ENCODE data around the gene ZCCHC7. TPM values are rescaled to one million over a fixed set of nuclear protein-coding genes. Genes with fewer than 3 reads are reported as not detected.
A peak's percentile ranks its signal among the peaks of the same experiment; 100 is the strongest.
"Not testable (repeated sequence)": the region's sequence is repeated elsewhere in the genome, so short reads cannot be mapped to it uniquely, and the experiment has no call there.

Gene ZCCHC7
- total RNA-seq, 1 donor from 2014 or later, result 34.2 TPM

GRCh38 chr9:37114442-37114841 lies 5.9 kb upstream of the ZCCHC7 start:
- DNase-seq (ENCODE audit: low spot score); ATAC-seq; intact Hi-C loops (cut with DNase I): not testable (repeated sequence)

DNA sequence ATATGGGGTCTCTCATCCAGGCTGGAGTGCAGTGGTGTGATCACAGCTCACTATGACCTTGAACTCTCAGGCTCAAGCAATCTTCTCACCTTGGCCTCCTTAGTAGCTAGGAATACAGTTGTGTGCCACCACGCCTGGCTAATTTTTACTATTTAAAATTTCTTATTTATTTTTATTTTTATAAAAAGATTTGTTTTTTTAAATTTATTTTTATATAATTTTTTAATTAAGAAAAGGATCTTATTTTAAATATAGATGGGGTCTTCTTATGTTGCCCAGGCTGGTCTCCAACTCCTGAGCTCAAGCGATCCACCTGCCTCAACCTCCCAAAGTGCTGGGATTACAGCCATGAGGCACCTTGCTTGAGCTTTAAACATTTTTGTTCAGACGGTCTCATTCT lies 2.4 kb upstream of the ZCCHC7 start:
- DNase-seq (ENCODE audit: low spot score), result no peak
- intact Hi-C loops (cut with DNase I), result no loop called here
- ATAC-seq, result no peak

GRCh38 chr9:37119360-37119759 lies 1.0 kb upstream of the ZCCHC7 start:
- no peak for DNase-seq (ENCODE audit: low spot score)
- ATAC-seq, result no peak
- intact Hi-C loops (cut with DNase I), result no loop called here

DNA sequence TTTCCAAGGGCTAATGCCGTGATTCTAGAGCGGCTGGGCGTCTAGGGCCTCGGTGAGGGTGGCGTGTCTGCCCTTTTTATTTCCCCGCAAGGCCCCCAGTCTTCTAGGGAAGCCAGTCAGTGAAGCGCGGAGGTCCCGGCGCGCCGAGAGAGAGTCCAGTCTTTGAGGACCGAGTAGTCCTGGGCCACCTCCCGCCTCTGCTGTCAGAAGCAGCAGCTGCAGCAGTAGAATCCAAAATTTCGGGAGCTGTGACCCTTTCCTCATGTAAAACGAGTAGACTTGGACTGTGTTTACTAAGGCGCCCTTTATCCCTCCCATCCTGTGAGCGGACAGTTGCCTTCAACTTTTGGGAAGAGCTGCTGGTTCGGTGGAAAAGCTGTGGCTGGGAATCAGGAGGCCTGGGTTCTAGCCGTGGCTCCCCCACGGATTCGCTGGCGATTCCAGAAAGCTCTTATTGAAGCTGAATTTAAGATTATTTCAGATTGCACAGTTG lies 515 bp downstream of the ZCCHC7 start:
- ATAC-seq, result peak; percentile 23
- intact Hi-C loops (cut with DNase I); DNase-seq (ENCODE audit: low spot score): not testable (repeated sequence)

- no peak for ATAC-seq
- no peak for DNase-seq (ENCODE audit: low spot score)
- intact Hi-C loops (cut with DNase I), result no loop called here
Measured at GRCh38 chr9:37121881-37122280, 1.5 kb downstream of the ZCCHC7 start.

DNA sequence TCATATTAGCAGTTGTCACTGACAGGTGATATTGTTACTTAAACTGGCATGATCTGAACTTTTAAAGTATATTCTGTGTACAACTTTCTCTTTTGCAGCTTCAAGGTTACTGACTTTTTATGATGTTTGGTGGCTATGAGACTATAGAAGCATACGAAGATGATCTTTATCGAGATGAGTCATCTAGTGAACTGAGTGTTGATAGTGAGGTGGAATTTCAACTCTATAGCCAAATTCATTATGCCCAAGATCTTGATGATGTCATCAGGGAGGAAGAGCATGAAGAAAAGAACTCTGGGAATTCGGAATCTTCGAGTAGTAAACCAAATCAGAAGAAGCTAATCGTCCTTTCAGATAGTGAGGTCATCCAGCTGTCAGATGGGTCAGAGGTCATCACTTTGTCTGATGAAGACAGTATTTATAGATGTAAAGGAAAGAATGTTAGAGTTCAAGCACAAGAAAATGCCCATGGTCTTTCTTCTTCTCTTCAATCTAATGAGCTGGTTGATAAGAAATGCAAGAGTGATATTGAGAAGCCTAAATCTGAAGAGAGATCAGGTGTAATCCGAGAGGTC lies 5.9 kb downstream of the ZCCHC7 start:
- DNase-seq (ENCODE audit: low spot score) (no peak), ATAC-seq (no peak)
- intact Hi-C loops (cut with DNase I), result loop anchor here (5.0 kb wide), 1 partner anchor 276 kb away; no protein-coding TSS in a partner anchor

DNA sequence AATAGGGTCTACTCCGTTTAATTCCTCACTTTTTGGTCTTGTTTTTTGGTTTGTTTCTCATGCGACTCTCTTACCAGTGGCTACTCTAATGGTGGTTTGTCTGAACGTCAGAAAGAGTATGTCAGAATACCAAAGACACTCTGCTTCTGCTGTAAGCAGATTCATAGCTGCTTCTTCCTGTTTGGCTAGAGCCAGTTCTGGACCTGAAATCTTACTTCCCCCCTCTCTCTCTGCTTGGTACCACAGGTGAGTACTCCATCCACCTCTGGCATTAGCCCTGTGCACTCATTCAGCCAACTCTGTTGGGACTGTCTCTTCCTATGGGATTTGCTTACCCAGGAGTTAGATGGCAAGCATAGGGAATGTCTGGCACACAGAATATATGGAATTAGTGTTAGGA lies 6.6 kb downstream of the ZCCHC7 start:
- no peak for ATAC-seq
- intact Hi-C loops (cut with DNase I), result loop anchor here (5.0 kb wide), 1 partner anchor 275 kb away; no protein-coding TSS in a partner anchor
- no peak for DNase-seq (ENCODE audit: low spot score)

GRCh38 chr9:37128051-37128450 lies 7.7 kb downstream of the ZCCHC7 start:
- no peak for ATAC-seq
- intact Hi-C loops (cut with DNase I), result loop anchor here (5.0 kb wide), 1 partner anchor 274 kb away; no protein-coding TSS in a partner anchor
- no peak for DNase-seq (ENCODE audit: low spot score)

GRCh38 chr9:37134166-37134565 lies 13.8 kb downstream of the ZCCHC7 start:
- DNase-seq (ENCODE audit: low spot score) (no peak), ATAC-seq (no peak)
- intact Hi-C loops (cut with DNase I), result no loop called here

DNA sequence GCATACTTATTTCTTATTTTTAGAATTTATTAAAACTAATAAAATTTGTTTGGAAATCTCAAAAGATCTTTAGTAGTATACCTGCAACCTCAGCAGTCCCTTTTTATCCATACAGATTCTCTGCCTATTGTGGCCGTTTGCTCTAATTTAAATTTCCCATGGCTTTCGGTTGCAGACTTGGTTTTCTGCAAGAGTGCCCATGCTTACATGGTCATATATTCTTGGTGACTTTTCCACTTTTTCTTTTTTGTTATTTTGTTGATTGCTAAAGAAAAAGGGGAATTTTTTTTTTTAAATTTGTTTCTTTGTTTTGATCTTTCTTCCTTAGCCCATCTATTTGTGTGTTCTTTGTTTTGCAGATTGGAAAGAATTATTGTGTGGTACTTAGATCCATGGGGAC lies 20.6 kb downstream of the ZCCHC7 start:
- intact Hi-C loops (cut with DNase I), result no loop called here

GRCh38 chr9:37144762-37145161 lies 24.4 kb downstream of the ZCCHC7 start:
- intact Hi-C loops (cut with DNase I), result no loop called here
- ATAC-seq (no peak), DNase-seq (ENCODE audit: low spot score) (no peak)

More for the DNA sequence above, 20.6 kb downstream of the ZCCHC7 start:
- no peak for ATAC-seq
- no peak for DNase-seq (ENCODE audit: low spot score)

DNA sequence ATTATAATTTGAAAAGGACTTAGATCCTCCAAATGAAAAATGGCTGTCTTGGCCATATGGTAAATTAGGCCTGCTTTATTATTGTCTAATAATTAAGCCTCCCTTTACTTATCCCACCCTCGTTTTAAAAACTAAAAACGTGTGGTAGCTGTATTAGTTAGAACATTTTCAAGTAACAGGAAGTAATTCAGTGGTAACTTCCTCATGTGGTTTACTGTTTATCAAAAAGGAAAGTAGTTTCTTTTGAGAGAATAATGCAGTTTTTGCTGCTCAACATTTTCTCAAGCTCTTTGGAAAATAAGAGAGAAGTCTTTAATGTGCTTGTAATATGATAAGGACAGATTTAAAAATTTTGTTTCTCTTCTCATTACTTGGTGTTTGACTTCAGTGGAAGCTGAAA lies 26.0 kb downstream of the ZCCHC7 start:
- intact Hi-C loops (cut with DNase I), result no loop called here
- DNase-seq (ENCODE audit: low spot score) (no peak), ATAC-seq (no peak)

GRCh38 chr9:37148181-37148580 lies 27.8 kb downstream of the ZCCHC7 start:
- DNase-seq (ENCODE audit: low spot score) (no peak), ATAC-seq (no peak)
- intact Hi-C loops (cut with DNase I), result no loop called here

DNA sequence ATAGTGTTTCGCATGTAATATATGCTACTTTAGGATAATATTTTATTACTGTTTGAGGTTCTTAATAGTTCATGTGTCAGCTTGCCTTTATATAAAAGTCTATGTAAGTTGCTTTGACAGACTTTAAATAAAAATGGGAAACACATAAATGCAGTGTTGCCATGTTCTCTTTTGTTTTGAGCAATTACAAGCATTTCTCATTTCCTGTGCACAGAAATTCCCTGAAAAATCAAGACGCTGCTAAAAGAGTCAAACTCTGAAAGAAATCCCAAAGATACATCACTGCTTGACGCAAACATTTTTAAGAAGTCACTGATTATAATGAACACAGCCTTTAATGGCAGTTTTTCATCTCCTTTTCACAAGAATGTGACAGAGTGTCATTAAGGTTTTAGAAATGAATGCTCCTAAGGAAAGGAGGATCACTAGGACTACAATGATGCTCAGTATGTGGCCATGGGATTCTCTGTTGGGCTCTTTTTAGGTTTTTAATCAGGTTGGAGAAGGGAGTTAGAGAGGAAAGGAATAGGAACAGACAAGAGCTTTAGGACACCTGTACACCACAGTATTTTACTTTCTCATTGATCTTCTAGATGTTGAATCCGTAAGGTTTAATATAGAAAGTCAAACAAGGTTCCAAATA lies 29.4 kb downstream of the ZCCHC7 start:
- ATAC-seq, result no peak
- no peak for DNase-seq (ENCODE audit: low spot score)
- intact Hi-C loops (cut with DNase I), result no loop called here

- DNase-seq (ENCODE audit: low spot score) (no peak), ATAC-seq (no peak)
- intact Hi-C loops (cut with DNase I), result no loop called here
Measured at GRCh38 chr9:37150415-37150814, 30.0 kb downstream of the ZCCHC7 start.

- ATAC-seq (no peak), DNase-seq (ENCODE audit: low spot score) (no peak)
- intact Hi-C loops (cut with DNase I), result no loop called here
Measured at GRCh38 chr9:37151812-37152211, 31.4 kb downstream of the ZCCHC7 start.

- DNase-seq (ENCODE audit: low spot score) (no peak), ATAC-seq (no peak)
- intact Hi-C loops (cut with DNase I), result no loop called here
Measured at GRCh38 chr9:37152365-37152764, 32.0 kb downstream of the ZCCHC7 start.

GRCh38 chr9:37155601-37156000 lies 35.2 kb downstream of the ZCCHC7 start:
- DNase-seq (ENCODE audit: low spot score), result no peak
- peak; percentile 69 for ATAC-seq
- intact Hi-C loops (cut with DNase I), result no loop called here

GRCh38 chr9:37156205-37156604 lies 35.8 kb downstream of the ZCCHC7 start:
- intact Hi-C loops (cut with DNase I), result no loop called here
- DNase-seq (ENCODE audit: low spot score) (no peak), ATAC-seq (no peak)

- DNase-seq (ENCODE audit: low spot score), result no peak
- ATAC-seq, result no peak
- intact Hi-C loops (cut with DNase I), result no loop called here
Measured at GRCh38 chr9:37156781-37157356, 36.5 kb downstream of the ZCCHC7 start.

All from sciatic nerve (tissue), 2 donors.